Neutrophil (primary cell): ENCODE measurements around the gene PRPS2.
A peak's percentile ranks its signal among the peaks of the same experiment; 100 is the strongest.

Source experiments
- H3K27ac ChIP-seq: fragments of 200-600 bp; sonication (generic); 2 replicates; pipeline ENCODE4 v1.5.1; 2016; ENCODE audit warnings: mild to moderate bottlenecking, moderate library complexity
- H3K27me3 ChIP-seq: fragments of 200-600 bp; sonication (generic); 2 replicates; pipeline ENCODE4 v1.6.0; 2016; ENCODE audit warnings: mild to moderate bottlenecking
- H3K36me3 ChIP-seq: fragments of 200-600 bp; sonication (generic); 2 replicates; pipeline ENCODE4 v1.5.1; 2017
- H3K4me1 ChIP-seq, 2 experiments: fragments of 200-600 bp in 1 of 2; sonication (generic) in 1 of 2; 1 replicate in 1 of 2; 2 replicates in 1 of 2; pipeline versions ENCODE4 v1.5.1 to v1.6.1; 2013 to 2016; ENCODE audit warnings: low read depth in 1 of 2, low read length in 1 of 2, mild to moderate bottlenecking in 1 of 2, moderate library complexity in 1 of 2; ENCODE audit not compliant: control insufficient read depth in 1 of 2, insufficient read depth in 1 of 2
- H3K4me3 ChIP-seq, 2 experiments: fragments of 200-600 bp in 1 of 2; sonication (generic) in 1 of 2; 1 replicate in 1 of 2; 2 replicates in 1 of 2; pipeline ENCODE4 v1.5.1; 2013 to 2016; ENCODE audit warnings: low read depth in 1 of 2, low read length in 1 of 2, mild to moderate bottlenecking in 1 of 2, moderate library complexity in 1 of 2
- H3K9me3 ChIP-seq: fragments of 200-600 bp; sonication (generic); 2 replicates; pipeline ENCODE4 v1.5.1; 2016
- TF ChIP-seq, protein P1 (sequence below): fragments of 200-600 bp; sonication (generic); IDR thresholded peaks from 2 replicates; pipeline ENCODE4 v1.5.1; 2016; ENCODE audit warnings: antibody characterized with exemption

Gene PRPS2

DNA sequence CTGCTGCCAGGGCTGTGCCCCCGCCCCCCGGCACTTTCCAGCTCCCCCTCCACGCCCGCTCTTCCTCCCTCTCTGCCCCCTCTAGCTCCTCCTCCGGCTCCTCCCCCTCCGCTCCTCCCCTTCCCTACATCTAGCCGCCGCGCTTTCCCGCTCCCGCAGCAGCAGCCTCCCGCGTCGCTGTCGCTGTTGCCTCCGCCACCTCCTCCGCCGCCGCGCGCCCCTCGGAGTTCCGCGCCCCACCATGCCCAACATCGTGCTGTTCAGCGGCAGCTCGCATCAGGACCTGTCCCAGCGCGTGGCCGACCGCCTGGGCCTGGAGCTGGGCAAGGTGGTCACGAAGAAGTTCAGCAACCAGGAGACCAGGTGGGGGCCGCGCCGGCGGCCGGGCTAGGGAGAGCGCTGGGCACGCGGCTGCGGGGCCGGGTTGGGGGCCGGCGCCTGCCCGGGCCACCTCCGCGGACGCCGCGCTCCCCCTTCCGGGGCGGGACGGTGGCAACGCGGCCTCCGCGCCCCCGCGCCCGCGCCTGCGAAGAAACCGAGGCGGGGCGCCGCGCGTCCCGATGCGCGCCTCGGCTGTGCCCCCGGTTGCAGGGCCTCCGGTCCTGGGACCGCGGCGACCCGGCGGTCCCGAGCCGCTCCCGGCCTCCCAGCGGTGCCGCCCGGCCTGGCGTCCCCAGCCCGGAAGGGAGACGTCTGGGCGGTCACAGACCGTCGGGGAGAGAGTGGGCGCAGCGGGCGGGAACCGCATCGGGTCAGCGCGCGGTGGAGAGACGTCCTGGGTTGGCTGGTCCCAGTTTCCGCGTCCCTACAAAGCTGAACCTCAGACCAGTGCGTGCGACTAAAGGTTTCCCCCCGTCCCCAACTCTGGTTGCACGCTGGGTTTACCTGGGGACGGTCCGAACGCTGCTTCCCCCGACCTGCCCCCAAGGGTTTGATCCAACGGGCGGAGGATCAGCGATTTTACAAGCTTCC lies at the start of gene PRPS2:
PRPS2 (plus strand) TSS at position 156 of the 972 bp plus-strand sequence; CDS start at position 242, 86 bp downstream.
- peaks cover 5% of the 10 kb centered on the region for H3K27me3 ChIP-seq
- H3K4me3 ChIP-seq: peak within 1 kb of the TSS; percentile 64 to 65
- H3K36me3 ChIP-seq: no peaks in the 10 kb centered on the region
- no peaks in the 10 kb centered on the region for H3K9me3 ChIP-seq
- H3K27ac ChIP-seq: no peak within 1 kb of the TSS
- TF ChIP-seq, protein P1, sequence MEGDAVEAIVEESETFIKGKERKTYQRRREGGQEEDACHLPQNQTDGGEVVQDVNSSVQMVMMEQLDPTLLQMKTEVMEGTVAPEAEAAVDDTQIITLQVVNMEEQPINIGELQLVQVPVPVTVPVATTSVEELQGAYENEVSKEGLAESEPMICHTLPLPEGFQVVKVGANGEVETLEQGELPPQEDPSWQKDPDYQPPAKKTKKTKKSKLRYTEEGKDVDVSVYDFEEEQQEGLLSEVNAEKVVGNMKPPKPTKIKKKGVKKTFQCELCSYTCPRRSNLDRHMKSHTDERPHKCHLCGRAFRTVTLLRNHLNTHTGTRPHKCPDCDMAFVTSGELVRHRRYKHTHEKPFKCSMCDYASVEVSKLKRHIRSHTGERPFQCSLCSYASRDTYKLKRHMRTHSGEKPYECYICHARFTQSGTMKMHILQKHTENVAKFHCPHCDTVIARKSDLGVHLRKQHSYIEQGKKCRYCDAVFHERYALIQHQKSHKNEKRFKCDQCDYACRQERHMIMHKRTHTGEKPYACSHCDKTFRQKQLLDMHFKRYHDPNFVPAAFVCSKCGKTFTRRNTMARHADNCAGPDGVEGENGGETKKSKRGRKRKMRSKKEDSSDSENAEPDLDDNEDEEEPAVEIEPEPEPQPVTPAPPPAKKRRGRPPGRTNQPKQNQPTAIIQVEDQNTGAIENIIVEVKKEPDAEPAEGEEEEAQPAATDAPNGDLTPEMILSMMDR: no peak
- H3K4me1 ChIP-seq: peaks cover 0 to 7% of the 10 kb centered on the region in 2 experiments

DNA sequence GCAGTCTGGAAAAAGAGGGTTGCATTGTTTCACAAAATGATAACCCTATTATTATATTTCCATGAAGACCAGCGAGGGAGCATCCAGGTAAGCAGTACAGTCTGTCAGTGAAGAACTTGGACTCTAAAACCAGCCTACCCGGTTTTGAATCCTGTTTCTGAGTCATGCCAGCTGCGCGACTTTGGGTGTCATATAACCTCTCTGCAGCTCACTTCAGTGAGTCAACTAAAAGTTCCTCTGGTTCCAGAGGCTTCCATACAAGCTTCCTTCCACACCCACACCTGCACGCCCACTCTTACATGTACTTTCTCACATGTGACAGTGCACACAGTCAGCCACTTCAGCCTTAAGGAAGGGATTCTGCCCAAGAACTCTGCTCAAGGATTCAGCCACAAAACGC lies 49.8 kb upstream of the PRPS2 start:
- Histone ChIP-seq H3K27me3 (no peaks in the 10 kb centered on the region), H3K9me3 (no peaks in the 10 kb centered on the region), H3K4me1 (no peaks in the 10 kb centered on the region), H3K4me3 (no peak overlapping the region), H3K27ac (no peak overlapping the region), H3K36me3 (no peaks in the 10 kb centered on the region)
- TF ChIP-seq, protein P1: no peak

DNA sequence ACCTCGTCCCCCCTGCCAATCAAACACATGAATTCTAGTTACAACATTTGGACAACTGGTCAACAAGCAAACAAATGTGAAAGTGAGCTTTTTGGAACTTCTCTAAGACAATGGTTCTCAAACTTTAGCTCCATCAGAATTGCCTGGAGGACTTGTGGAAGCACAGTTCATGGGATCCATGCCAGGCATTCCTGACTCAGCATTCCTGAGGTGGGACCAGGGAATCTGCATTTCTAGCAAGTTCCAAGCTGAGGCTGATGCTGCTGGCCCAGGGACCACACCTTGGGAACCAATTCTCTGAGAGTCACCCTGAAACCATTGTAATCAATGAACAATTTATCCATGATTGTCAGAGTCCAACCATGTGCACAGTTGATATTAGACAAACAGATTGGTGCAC lies 43.8 kb upstream of the PRPS2 start:
- no peaks in the 10 kb centered on the region for H3K9me3 ChIP-seq
- no peaks in the 10 kb centered on the region for H3K4me1 ChIP-seq
- no peaks in the 10 kb centered on the region for H3K27me3 ChIP-seq
- no peaks in the 10 kb centered on the region for H3K36me3 ChIP-seq
- TF ChIP-seq, protein P1: no peak
- no peak overlapping the region for H3K27ac ChIP-seq
- H3K4me3 ChIP-seq: no peak overlapping the region

DNA sequence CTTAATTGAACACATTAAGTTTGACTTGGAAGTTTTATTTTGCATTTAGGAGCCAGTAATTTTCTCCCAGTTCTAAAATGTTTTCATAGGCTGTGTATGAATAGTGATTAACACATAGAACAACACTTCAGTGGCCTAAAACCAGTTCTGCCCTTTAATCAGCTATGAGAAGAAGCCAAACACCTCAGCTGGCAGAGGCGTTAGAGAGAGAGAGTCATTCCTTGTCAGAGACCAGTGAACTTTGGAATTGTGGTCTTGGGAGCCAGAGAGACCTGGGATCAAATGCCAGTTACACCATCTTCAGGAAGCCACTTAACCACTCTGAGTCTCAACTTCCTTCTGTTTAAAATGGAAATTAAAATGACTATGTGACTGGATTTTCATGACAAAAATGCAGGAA lies 39.3 kb upstream of the PRPS2 start:
- no peaks in the 10 kb centered on the region for H3K27me3 ChIP-seq
- no peaks in the 10 kb centered on the region for H3K9me3 ChIP-seq
- no peak overlapping the region for H3K4me3 ChIP-seq
- no peaks in the 10 kb centered on the region for H3K4me1 ChIP-seq
- TF ChIP-seq, protein P1: no peak
- H3K36me3 ChIP-seq: no peaks in the 10 kb centered on the region
- H3K27ac ChIP-seq: no peak overlapping the region

DNA sequence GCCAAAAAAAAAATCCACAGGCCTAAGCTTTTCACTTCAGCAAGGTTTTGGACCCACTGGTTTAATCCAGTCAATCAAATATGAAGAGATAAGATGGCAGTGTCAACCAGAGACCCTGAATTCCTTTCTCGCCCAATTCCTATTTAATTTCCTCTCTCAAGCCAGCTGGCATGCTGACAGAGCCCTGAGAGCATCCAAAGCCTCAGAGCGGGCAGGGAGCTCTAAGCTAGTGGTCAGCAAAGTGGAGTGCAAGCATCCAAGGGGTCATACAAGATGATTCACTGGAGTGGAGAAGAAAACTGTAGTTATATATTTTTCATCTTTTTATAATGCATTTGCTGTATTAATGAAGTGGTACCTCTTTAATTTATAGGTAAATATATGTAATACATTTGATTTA lies 37.8 kb upstream of the PRPS2 start:
- Histone ChIP-seq H3K4me3 (no peak overlapping the region), H3K9me3 (no peaks in the 10 kb centered on the region), H3K27ac (no peak overlapping the region), H3K36me3 (no peaks in the 10 kb centered on the region), H3K4me1 (no peaks in the 10 kb centered on the region), H3K27me3 (no peaks in the 10 kb centered on the region)
- TF ChIP-seq, protein P1: no peak
